Measurements from ENCODE around the gene MGMT. TPM values are rescaled to one million over a fixed set of nuclear protein-coding genes. Genes with fewer than 3 reads are reported as not detected.

MGMT gene
- polyA plus RNA-seq, 3 donors, result 9.5 to 23.5 (median 17.5) TPM

GRCh38 chr10:129780901-129781795, 314.1 kb downstream of the MGMT start:
- intact Hi-C loops (cut with micrococcal nuclease), result no loop called here
- no peak for TF ChIP-seq CTCF (IDR thresholded peaks at IDR 0.05)
- Histone ChIP-seq H3K9me3 (replicated peaks in 1 of 2; ENCODE audit: control insufficient read depth in 1 of 2, insufficient read depth in 1 of 2, low read length in 2 of 2) (peaks cover 0 to 10% of the 10 kb centered on the region in 2 donors), H3K27me3 (ENCODE audit: control insufficient read depth in 2 of 2, insufficient read depth in 2 of 2, low read length in 2 of 2) (no peaks in the 10 kb centered on the region), H3K27ac (ENCODE audit: low read depth in 1 of 2, low read length in 2 of 2) (no peak overlapping the region), H3K36me3 (replicated peaks in 1 of 2; ENCODE audit: control insufficient read depth in 1 of 2, insufficient read depth in 2 of 2, low read length in 2 of 2) (no peaks in the 10 kb centered on the region), H3K9ac (ENCODE audit: insufficient read depth, low read length, poor library complexity, severe bottlenecking) (no peak overlapping the region), H3K4me1 (ENCODE audit: control insufficient read depth in 1 of 2, insufficient read depth in 2 of 2, low read length in 2 of 2) (no peaks in the 10 kb centered on the region), H3K4me3 (replicated peaks in 1 of 3; ENCODE audit: low read depth in 2 of 3, low read length in 3 of 3) (no peak overlapping the region), H2AFZ (ENCODE audit: insufficient read depth, low read depth, low read length, poor library complexity, severe bottlenecking) (no peak overlapping the region), H3K4me2 (replicated peaks; ENCODE audit: extremely low read depth, low read length, poor library complexity, severe bottlenecking) (no peak overlapping the region), H4K20me1 (ENCODE audit: insufficient read depth, low read length) (no peaks in the 10 kb centered on the region), H3K79me2 (ENCODE audit: insufficient read depth, low read length) (no peaks in the 10 kb centered on the region)
- H3K27ac Mint-ChIP-seq, result peak overlapping the region in 1 of 7 donors; percentile 55
- peaks cover 2 to 6% (median 2%) of the 10 kb centered on the region in 3 donors for H3K27me3 Mint-ChIP-seq (ENCODE audit: low read depth in 3 of 3)
- WGBS (ENCODE audit: insufficient coverage), result 95% methylated on average over 15 of the region's 20 CpGs
- no peaks in the 10 kb centered on the region for H3K36me3 Mint-ChIP-seq
- peaks cover 9% of the 10 kb centered on the region for H3K4me1 Mint-ChIP-seq
- no peak overlapping the region for H3K4me3 Mint-ChIP-seq
- no peak for DNase-seq
- H3K9me3 Mint-ChIP-seq, result peaks cover 0 to 20% (median 5%) of the 10 kb centered on the region in 7 donors

GRCh38 chr10:129784291-129784690, 317.2 kb downstream of the MGMT start:
- Mint-ChIP-seq H3K27me3 (ENCODE audit: low read depth in 3 of 3) (peaks cover 0 to 4% (median 2%) of the 10 kb centered on the region in 3 donors), H3K4me3 (no peak overlapping the region), H3K36me3 (no peaks in the 10 kb centered on the region), H3K27ac (no peak overlapping the region), H3K9me3 (peaks cover 0 to 15% (median 7%) of the 10 kb centered on the region in 7 donors), H3K4me1 (peaks cover 9% of the 10 kb centered on the region)
- H4K20me1 ChIP-seq (ENCODE audit: insufficient read depth, low read length), result no peaks in the 10 kb centered on the region
- WGBS (ENCODE audit: insufficient coverage), result 92% methylated on average over 5 of the region's 6 CpGs
- H3K4me1 ChIP-seq (ENCODE audit: control insufficient read depth in 1 of 2, insufficient read depth in 2 of 2, low read length in 2 of 2), result no peaks in the 10 kb centered on the region
- no peaks in the 10 kb centered on the region for H3K27me3 ChIP-seq (ENCODE audit: control insufficient read depth in 2 of 2, insufficient read depth in 2 of 2, low read length in 2 of 2)
- H3K9ac ChIP-seq (ENCODE audit: insufficient read depth, low read length, poor library complexity, severe bottlenecking), result no peak overlapping the region
- intact Hi-C loops (cut with micrococcal nuclease), result no loop called here
- H3K9me3 ChIP-seq (replicated peaks in 1 of 2; ENCODE audit: control insufficient read depth in 1 of 2, insufficient read depth in 1 of 2, low read length in 2 of 2), result peaks cover 0 to 8% of the 10 kb centered on the region in 2 donors
- H3K79me2 ChIP-seq (ENCODE audit: insufficient read depth, low read length), result no peaks in the 10 kb centered on the region
- no peak for TF ChIP-seq CTCF (IDR thresholded peaks at IDR 0.05)
- H3K4me2 ChIP-seq (replicated peaks; ENCODE audit: extremely low read depth, low read length, poor library complexity, severe bottlenecking), result no peak overlapping the region
- H3K36me3 ChIP-seq (replicated peaks in 1 of 2; ENCODE audit: control insufficient read depth in 1 of 2, insufficient read depth in 2 of 2, low read length in 2 of 2), result no peaks in the 10 kb centered on the region
- no peak overlapping the region for H3K27ac ChIP-seq (ENCODE audit: low read depth in 1 of 2, low read length in 2 of 2)
- no peak overlapping the region for H2AFZ ChIP-seq (ENCODE audit: insufficient read depth, low read depth, low read length, poor library complexity, severe bottlenecking)
- no peak for DNase-seq
- H3K4me3 ChIP-seq (replicated peaks in 1 of 3; ENCODE audit: low read depth in 2 of 3, low read length in 3 of 3), result no peak overlapping the region

Data from CD14-positive monocyte (primary cell).